Mammary epithelial cell (primary cell): Measurements from ENCODE around the gene TRPC4AP.

Experiments
- CTCF ChIP-seq, 2 donors: IDR thresholded peaks in 1 of 2; conservative IDR thresholded peaks in 1 of 2; 2 replicates each; pipeline ENCODE4 v1.5.1; 2011 to 2012; ENCODE audit warnings: inconsistent platforms in 2 of 2, low read length in 2 of 2, mild to moderate bottlenecking in 2 of 2, control low read depth in 1 of 2, low read depth in 1 of 2; ENCODE audit not compliant: insufficient read depth in 1 of 2; ENCODE audit errors: extremely low read depth in 1 of 2
- EZH2 ChIP-seq: IDR thresholded peaks from 2 replicates; pipeline ENCODE4 v1.6.1; 2012; ENCODE audit warnings: low read length, inconsistent platforms, borderline replicate concordance

GRCh38 chr20:35101620-35102019 lies 9.0 kb upstream of the TRPC4AP start:
- TF ChIP-seq CTCF (conservative IDR thresholded peaks at IDR 0.05 in 1 of 2, IDR thresholded peaks at IDR 0.05 in 1 of 2; ENCODE audit: extremely low read depth in 1 of 2, insufficient read depth in 1 of 2, low read depth in 1 of 2, low read length in 2 of 2): no peak
- TF ChIP-seq EZH2: no peak
